Stimulated activated CD4-positive, alpha-beta T cell treated with anti-CD3 and anti-CD28 coated beads, Interleukin-15, amount 100 ng/mL, for 48 hours (primary cell): ENCODE data around the gene PIAS3.

ENCODE experiments used
- DNase-seq, 2 donors: peaks; one replicate each; pipeline ENCODE4 v3.0.0-alpha.2; 2020; ENCODE audit warnings: low read depth in 2 of 2

The PIAS3 gene

DNA sequence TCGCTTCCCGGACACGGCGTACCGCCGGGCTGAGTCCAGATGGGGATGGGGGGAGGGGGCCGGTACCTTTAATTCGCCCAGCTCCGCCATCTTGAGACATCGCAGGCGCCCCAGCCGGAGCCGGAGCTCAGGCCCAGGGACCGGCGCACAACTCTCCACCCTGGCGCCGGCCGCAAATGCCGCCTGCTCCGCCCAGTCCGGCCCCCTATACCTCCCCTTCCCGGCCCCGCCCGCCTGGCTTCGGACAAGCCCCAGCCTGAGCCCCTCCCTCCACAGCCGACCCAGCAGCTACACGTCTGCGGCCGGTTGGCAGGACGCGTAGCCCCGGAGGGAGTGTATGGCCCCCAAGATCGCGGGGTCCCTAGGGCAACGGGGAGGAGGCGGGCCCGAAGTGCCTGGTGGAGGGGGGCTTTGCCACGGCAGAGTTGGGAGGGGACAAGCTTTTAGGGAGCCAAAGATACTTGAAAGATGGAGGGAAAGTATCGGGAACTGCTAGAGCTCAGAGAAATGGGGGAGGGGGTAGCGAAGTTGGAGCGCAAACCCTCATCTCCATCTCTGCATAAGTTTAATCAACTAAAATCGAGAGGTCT is at the start of gene PIAS3:
Gene PIAS3 (minus strand): TSS at position 181 of the 590 bp plus-strand sequence. CDS start 91 bp downstream, at position 90.
- peak; percentile 78 to 86 for DNase-seq

DNA sequence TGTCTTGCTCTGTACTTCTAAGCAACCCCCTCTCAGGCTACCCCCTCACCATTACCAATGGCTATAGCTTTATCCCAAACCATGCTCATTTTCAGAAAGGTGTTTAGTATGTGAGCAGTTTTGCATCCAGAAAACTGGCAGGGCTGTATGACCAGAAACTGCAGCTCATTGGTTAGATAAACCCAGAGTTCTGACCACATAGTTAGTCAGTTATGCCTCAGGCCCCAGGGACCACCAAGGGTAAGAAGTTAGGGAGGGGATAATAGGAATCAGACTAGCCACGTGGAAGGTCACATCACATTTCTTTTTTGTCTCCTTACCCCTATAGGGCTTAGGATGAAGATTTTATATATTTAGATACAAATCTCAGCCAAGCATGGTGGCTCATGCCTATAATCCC is 49.8 kb upstream of the PIAS3 start:
- no peak for DNase-seq

DNA sequence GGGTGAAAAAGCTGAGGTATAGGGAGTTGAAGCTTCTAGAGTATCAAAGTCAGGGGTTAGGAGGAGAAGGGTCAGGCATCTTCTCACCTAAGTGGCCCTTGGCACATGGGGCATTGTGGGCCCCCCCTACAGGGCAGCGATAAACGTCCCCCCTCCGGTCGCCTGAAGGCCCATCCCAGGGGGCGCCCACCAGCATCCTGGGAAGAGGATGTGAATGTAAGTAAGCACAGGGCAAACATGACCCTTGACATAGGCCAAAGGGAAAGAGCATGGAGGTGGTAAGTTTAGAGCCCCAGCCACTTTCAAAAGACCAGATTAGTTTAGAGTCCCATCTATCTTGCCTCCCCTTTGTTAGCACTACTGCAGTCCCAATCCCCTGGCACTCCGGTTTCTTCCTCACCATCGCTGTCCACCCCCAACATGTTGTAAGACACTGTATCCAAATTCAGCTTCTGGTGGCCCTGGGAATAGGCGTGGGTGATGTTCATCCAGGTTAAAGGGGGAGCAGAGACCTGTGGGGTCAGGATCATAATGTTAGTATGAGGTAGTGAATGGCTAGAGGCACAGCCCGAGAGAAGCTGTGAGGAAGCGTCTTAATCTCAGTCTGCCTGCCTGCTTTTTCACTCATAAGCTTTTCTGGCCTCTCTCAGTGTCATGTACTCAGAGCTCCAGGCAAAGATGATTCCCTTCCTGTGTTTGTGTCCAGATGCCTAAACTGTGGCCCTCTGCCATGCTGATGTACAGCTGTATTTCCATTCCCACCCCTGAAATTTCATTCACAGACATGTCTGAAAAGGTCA is 48.3 kb upstream of the PIAS3 start:
- no peak for DNase-seq

DNA sequence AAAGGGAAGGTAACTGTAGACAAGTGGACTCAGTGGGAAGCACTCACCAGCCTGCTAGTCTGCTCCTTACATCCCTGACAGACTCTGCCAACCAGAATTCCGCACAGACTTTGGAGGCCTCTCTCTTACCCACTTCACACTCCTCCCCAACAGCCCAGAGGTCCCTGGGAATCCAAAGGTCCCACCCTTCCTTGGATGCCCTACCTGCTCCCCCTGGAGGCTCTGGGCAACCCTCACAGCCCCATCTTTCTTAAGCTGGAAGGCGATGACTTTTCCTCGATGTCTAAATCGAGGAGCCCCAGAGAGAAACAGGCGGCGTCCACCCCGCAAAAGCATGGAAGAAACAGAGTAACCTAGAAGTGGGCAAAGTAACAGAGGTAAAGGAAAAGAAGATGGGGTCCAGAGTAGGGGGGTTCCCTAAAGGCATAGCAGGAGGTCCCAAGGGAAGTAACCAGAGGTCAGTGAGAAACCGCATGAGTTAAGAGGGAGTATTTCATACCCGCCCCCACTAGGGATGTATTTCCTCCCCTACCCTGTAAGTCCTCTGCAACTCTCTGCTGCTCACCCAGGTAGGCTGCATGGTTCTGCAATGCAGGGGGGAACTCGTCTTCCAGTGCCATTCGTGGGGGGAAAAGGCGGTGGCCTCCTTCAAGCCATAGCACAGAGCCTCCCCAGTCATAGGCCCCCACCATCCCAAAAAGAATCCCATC is 42.6 kb upstream of the PIAS3 start:
- no peak for DNase-seq

DNA sequence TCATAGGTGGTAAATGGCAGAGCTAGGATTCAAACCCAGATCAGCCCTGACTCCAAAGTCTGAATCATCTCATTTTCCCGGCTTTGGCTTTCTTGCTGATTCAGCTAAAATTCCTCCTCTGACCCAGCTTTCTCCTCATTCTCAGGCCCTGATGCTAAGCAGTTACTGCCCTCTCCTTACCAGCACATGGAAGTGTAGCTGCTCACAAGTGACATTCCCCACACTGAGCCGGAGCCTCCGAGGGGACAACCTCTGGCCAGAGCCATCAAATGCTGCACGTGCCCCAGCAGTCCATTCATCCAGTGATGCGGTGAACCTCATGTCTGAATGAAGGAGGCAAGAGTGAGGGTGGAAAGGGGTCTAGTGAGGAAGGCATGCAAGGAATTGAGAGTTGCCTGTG is 39.9 kb upstream of the PIAS3 start:
- DNase-seq, result no peak

DNA sequence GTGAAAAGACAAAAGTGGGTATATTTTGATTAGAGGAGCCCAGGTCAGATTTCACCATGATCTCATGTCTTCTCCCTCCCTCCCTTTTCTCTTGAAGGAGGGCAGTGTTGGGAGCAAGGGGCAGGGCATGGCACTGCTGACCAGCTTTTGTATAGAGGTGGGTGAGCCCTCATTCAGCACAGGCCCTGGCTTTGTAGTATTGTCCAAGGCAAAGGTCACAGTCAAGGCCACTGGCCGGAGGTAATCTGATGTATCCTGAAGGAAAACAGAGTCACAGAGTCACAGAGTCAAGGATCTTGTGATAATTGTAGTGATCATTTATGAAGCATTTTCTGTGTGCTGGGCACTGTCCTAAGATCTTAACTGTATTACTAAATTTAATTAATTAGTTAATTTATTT is 39.1 kb upstream of the PIAS3 start:
- no peak for DNase-seq

DNA sequence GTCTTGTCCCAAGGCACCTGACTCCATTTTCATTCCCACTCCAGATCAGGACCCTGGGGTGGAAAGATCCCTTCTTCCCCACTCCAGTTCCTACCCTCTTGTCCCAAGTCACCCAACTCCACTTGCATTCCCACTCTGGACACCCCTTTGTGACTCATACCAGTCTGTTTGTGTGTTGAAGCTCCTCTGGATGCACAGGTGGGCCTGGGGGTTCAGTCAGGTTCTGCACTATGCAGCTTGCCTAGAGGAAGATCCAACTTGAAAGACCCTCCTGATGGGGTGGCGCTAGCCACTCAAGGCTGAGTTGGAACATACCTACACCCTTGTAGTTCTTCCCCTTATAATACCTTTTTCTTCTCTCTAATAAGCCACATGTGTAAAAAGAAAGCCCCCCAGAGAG is 36.6 kb upstream of the PIAS3 start:
- no peak for DNase-seq

DNA sequence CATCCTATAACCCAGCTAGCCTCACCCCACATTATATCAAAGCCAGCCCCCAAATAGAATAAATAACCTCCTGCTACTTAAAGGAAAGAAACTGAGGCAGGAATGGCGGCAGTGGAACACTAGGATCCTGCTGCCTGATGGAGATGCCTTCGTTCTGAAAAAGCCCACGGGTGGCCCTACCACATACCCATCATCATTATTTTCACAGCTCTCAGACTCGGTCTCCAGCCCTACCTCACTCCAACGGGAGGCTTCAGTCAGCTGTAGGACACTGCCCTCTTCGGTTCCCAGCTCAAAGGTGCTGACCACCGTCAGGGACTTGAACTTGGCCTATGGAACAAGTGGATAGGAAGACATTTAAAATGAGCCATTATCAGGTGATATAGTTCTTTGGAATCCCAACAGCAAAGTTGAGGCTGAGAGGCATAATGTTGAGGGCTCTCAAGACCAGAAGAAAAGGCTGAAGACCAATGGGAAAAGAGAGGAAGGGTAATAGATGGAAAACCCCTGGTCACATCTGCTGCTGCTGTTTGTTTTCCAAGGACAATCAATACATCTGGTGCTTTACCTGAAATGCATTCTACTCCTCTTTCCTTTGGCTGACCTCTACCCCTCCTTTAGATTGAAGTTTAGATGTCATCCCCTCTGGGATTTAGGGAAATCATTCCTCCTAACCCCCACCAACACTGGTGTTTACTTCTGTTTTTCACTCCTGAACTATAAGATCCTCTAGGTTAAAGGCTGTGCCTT is 34.6 kb upstream of the PIAS3 start:
- DNase-seq, result no peak

DNA sequence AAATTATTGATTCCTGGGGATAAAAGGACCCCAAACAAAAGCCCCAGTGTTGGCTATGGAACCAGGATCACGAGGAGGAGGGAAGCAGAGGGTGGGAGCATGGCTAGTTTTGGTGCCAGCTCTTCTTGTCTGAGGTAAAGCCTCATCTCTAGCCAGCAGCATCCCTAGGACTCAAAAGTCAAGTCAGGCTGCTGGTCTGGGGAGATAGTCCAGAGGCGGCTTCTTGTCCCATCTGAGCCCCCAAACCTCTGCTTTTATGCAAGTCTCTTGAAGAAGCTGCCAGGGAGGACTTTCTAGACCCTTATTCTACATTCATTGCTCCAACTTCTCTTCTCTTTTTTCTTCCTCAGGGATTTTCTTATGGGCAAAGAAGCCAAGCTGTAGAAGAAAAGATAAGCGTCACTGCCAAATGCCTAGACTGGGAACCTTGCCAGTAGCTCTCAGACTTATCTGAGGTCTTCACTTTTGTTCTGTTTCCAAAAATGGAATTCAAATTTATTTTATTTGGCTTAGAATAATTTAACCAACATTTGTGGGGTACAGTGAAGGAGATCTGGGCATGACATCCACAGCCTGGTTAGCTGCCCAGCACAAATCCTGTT is 33.7 kb upstream of the PIAS3 start:
- no peak for DNase-seq

DNA sequence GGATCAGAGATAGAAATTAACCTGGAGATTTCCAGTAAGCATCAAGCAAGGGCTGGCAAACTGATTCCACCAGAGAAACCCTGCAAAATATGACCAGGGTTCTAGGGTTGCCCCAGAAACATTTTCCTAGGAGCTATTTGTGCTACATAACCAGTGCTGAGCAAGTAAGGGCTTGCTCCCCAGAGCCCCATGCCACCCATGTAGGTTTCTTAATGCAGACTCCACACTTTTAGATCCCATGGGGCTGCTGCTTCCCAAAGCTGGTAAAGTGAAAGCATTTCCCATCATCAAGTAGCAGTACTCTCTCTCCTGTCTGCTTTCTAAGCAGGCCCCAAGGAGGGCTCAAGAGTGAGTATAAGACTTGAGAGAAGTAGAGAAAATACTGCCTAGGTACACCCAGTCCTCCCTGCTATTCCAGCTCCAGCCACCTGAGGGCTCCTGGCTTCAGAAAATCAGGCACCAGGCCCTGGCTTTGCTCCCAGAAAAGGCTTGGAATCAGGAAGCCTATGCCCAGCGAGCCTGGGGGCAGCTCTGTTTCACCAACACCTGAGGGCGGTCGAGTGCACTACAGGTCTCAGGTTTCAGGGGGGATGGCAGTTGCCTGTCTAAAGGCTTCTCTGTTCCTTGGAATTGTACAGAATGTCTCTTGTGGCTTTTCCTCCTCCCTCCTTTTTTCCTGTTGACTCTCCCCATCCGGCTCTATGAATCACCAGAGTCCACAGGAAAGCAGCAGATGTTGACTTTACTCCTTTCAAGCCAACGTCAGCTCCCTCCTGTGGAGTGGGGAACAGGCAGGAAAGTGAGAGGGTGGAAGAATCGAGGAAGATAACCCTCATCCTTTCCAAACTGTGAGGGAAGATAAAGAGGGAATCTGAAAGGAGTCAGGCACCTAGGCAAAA is 33.0 kb upstream of the PIAS3 start:
- peak; percentile 10 to 46 for DNase-seq

DNA sequence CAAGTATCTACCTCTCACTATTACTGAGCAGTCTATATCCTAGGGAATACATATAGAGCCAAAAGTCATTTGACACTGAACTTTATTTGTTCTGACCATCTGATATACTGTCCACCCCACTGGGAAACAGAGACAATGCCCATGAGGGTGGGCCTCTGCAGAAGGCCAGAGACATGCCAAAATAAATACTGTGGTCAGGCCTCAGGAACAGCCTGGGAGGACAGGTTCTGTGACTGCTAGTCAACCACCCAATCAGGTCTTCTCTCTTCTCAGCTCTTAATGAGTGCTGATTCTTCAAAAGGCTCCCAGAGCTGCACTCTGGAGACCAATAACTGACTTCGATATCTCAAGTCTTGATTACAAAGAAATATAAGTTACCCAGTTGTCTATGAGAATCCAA is 32.3 kb upstream of the PIAS3 start:
- no peak for DNase-seq

DNA sequence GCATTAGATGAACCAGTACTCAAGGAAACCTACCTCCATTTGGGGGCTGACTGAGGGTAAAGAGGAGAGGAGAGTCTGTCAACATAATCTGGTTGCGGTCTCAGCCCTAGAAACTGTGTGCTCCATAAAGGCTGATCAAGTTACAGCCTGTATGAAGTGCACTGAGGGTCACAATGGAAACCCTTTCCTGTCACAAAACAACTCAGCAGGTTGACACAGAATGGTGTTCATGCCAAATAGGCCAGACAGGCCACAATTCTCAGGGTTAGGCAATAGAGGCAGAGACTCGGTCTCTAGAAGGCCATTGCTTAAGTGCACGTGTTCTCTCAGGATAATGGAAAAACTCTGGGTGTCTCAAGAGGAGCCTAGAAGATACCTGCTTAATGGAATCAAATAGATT is 30.8 kb upstream of the PIAS3 start:
- DNase-seq, result no peak

DNA sequence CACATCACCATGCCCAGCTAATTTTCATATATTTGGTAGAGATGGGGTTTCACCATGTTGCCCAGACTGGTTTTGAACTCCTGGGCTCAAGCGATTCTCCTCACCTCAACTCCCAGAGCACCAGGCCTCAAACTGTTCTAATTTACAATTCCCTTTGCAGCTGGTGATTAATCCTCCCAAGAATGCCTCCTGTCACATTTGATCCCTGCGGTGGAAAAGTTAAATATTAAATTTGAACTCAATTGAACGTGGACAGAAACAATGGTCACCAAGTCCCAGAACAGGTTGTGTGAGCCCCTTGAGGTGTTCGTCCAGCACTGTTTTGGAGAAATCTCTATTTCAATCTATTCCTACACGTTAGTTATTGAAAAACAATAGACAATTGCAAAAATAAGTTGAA is 28.8 kb upstream of the PIAS3 start:
- DNase-seq, result no peak

DNA sequence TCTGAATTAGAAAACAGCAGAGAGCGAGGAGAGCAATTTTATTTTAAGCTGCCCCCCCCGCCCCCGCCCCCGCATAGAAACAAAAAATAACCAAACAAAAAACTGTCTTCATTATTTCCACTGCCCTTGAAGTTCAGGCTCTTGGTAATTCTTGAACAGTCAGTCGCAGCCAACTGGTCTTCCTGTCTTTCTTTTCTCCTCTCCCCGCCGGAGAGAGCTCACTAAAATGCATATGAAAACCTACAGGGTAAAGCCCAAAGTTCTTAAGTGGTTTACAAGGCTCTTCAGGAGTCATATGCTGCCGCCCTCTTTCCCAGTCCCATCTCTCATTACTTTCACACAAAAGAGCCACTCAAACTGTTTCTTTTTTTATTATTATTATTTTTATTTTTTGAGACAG is 27.9 kb upstream of the PIAS3 start:
- DNase-seq, result no peak

DNA sequence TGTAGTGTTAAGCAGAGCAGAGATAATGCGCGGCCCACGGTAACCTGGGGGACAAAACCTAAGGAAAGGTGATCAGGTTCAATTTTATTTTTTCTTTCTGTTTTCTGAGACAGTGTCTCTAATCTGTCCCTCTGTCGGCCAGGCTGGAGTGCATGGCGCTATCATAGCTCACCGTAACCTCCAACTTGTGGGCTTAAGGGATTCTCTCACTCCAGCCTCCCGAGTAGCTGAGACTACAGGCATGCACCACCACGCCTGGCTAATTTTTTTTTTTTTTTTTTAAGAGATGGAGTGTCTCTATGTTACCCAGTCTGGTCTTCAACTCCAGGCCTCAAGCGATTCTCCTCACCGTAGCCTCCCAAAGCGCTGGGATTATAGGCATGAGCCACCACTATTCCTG is 27.5 kb upstream of the PIAS3 start:
- no peak for DNase-seq

DNA sequence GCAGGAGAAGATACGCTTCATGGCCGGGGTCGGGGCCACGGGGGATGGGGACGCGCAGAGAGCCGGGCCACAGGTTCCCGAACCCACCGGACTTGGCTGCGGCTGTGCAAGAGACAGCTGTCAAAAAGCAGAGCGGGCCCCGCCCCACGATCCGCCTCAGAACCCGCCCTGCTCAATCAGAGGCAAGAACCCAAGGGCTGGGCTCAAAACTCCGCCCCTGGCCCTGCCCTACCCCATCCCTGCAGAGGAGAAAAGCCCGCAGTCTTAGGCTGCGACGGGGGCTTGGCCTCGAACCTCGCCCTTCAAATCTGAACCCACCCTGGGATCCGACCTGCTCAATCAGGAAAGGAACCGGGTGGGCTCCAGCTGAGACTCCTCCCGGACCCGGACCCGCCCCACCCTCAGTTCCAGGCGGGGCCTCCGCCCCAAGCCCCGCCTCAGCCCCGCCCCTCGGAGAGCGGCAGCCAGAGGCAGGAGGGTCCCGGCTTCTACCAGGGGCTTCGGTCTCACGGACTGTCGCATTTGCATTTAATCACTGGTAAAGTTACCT is 26.9 kb upstream of the PIAS3 start, which contains the start of gene ANKRD35:
Gene ANKRD35 (minus strand): TSS at position 129 of the 550 bp plus-strand sequence. CDS start 108 bp downstream, at position 21.
- DNase-seq, result peak; percentile 71 to 87

DNA sequence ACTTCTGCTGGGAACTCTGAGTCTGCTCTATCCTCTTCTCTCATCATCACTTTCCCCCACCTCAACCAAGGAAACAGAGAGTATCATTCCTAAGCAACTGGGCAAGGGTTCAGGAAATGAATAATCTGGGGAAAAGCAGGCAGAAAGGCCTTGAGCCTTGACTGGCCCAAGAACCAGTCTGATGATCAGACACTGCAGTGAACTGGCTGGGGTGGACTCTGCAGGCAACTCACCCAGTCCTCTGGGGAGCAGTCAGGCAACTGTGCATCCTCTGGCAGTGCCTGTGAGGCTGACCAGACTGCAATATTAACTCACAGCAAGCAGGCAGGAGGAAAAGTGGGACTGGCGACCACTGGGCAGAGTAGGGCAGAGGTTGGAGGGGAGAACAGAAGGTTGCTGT is 25.8 kb upstream of the PIAS3 start:
- no peak for DNase-seq

DNA sequence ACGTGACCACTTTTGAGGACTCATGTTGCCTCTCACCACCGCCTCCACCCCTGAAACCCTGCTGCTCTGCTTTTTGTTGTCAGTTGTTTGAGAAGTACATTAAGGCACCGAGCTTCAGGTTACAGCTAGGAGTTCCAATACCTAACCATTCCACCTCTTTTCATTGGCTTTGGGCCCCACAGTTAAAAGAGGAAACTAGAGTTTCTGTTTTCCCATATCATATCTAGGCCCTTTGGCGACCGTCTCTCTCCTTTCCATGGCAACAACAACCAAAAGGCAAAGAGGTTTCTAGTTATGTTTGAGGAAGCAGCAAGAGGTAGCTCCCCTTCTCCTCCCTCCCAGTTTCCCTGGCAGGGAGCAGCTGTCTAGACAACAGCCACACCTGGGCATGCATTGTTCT is 20.9 kb upstream of the PIAS3 start:
- DNase-seq, result no peak

DNA sequence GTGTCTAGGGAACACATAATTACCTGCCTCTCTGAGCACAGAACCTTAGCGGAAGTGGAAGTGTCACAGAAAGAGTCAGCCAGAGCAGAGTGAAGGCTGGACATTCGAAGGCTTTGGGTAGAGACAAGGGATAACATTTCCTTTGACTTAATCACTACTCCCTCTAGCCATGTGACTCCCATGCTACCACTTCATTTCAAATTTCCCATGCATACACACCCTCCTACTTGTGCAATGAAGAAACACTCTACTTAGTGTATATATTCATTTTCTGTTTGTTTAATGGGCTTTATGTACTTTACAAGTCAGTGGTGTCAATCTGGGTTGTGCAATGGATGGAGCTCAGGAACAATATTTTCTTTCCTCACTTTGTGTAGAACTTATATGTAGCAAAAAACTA is 19.8 kb upstream of the PIAS3 start:
- DNase-seq, result no peak

DNA sequence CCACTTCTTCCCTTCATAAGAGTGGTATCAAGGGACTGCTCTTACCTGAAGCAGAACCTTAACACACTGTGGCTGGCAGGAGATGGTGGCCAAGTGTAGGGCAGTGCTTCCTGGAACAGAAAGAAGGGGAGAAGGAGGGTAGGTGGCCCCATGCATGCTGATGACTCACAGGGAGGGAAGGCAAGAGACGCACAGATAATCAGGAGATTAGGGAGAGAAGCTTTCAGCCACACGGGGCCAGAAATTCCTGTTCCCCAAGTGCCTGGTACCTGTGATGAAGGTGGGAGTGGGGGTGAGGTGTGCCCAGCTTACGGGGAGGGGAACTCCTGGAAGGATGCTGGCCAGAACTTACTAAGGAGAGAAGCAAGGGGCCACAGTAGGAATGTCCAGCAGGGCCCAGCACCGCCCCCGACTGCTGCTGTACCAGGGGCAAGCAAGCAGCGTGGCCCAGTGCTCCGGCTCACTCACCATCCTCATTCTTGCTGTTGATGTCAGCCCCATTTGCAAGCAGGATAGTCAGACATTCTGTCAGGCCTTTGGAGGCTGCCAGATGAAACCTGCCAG is 19.1 kb upstream of the PIAS3 start:
- no peak for DNase-seq
